ENCODE results near the gene ACOT7.

DNA sequence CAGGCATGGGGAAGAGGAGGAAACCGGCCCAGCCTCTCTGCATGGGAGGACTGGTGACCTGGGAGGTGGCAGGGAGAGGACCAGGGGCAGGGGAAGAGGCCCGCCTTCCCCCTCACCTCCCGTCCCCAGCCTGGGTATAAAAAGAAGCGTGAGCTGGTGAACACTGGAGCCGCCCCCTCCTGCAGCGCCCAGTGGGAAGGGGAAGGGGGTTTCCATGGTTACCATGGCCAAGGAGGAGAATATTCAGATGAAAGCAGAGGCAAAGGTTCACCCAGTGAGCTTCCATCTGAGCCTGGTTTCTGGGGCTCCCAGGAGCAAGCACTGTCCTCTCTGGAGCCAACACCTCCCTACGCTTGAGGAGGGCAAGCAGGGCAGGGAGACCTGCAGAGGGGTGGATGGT lies 54.9 kb downstream of the ACOT7 start:
- TF ChIP-seq, protein P1, sequence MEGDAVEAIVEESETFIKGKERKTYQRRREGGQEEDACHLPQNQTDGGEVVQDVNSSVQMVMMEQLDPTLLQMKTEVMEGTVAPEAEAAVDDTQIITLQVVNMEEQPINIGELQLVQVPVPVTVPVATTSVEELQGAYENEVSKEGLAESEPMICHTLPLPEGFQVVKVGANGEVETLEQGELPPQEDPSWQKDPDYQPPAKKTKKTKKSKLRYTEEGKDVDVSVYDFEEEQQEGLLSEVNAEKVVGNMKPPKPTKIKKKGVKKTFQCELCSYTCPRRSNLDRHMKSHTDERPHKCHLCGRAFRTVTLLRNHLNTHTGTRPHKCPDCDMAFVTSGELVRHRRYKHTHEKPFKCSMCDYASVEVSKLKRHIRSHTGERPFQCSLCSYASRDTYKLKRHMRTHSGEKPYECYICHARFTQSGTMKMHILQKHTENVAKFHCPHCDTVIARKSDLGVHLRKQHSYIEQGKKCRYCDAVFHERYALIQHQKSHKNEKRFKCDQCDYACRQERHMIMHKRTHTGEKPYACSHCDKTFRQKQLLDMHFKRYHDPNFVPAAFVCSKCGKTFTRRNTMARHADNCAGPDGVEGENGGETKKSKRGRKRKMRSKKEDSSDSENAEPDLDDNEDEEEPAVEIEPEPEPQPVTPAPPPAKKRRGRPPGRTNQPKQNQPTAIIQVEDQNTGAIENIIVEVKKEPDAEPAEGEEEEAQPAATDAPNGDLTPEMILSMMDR (IDR thresholded peaks at IDR 0.05): no peak
- no peak for TF ChIP-seq POLR2A (IDR thresholded peaks at IDR 0.05; ENCODE audit: low read depth)
- TF ChIP-seq POLR2AphosphoS5 (IDR thresholded peaks at IDR 0.05): no peak
- no peak for TF ChIP-seq EP300 (IDR thresholded peaks at IDR 0.05)

All from esophagus muscularis mucosa (tissue), 4 donors.